Lower leg skin (tissue), 4 donors: Measurements from ENCODE around the gene STK10. TPM values are rescaled to one million over a fixed set of nuclear protein-coding genes. Genes with fewer than 3 reads are reported as not detected.
"Not testable (repeated sequence)": the region's sequence is repeated elsewhere in the genome, so short reads cannot be mapped to it uniquely, and the experiment has no call there.

ENCODE experiments used
- DNase-seq, 2 donors: peaks; one replicate each; pipeline ENCODE4 v3.0.0-alpha.2; 2019; ENCODE audit warnings: low spot score in 2 of 2
- H3K4me3 ChIP-seq: fragments of 200-600 bp; sonication (generic); 2 replicates; pipeline ENCODE4 v1.5.1; 2017; ENCODE audit warnings: mild to moderate bottlenecking, low read depth; ENCODE audit not compliant: poor library complexity, severe bottlenecking
- POLR2A ChIP-seq, 2 donors: fragments of 450-650 bp; IDR thresholded peaks; one replicate each; pipeline ENCODE4 v1.6.1; 2016 to 2017; ENCODE audit warnings: antibody characterized with exemption in 2 of 2, mild to moderate bottlenecking in 1 of 2, moderate library complexity in 1 of 2
- WGBS, 2 donors: methylation state at CpG; one replicate each; pipeline ENCODE4 v1.1.5; 2018; 5-methylcytosine and 5-hydroxymethylcytosine counted together
- intact Hi-C: fragments of 100-400 bp; cut with DNase I; formaldehyde crosslinking; loops from one replicate; pipeline ENCODE4 v1.15.0; 2023; ENCODE audit warnings: low total_unique reads
- total RNA-seq, 4 donors: library from RNA; depleted of rRNA; stranded (reverse); fragments of >200 nt; gene quantifications; one replicate each; pipeline ENCODE4 v1.1.0, GENCODE V29; 2016
- TF ChIP-seq, protein P1 (sequence below), 3 donors: fragments of 450-650 bp; IDR thresholded peaks; one replicate each; pipeline ENCODE4 v1.5.1; 2016; ENCODE audit warnings: antibody characterized with exemption in 3 of 3, mild to moderate bottlenecking in 3 of 3, moderate library complexity in 2 of 3

Gene STK10
- total RNA-seq, 4 donors from 2014 or later = 34.4 to 59.8 (median 40.7) TPM

- intact Hi-C loops = no loop called here
- TF ChIP-seq, protein P1, sequence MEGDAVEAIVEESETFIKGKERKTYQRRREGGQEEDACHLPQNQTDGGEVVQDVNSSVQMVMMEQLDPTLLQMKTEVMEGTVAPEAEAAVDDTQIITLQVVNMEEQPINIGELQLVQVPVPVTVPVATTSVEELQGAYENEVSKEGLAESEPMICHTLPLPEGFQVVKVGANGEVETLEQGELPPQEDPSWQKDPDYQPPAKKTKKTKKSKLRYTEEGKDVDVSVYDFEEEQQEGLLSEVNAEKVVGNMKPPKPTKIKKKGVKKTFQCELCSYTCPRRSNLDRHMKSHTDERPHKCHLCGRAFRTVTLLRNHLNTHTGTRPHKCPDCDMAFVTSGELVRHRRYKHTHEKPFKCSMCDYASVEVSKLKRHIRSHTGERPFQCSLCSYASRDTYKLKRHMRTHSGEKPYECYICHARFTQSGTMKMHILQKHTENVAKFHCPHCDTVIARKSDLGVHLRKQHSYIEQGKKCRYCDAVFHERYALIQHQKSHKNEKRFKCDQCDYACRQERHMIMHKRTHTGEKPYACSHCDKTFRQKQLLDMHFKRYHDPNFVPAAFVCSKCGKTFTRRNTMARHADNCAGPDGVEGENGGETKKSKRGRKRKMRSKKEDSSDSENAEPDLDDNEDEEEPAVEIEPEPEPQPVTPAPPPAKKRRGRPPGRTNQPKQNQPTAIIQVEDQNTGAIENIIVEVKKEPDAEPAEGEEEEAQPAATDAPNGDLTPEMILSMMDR (IDR thresholded peaks at IDR 0.05) = no peak
- no peak for TF ChIP-seq POLR2A (IDR thresholded peaks at IDR 0.05)
- no peak overlapping the region for H3K4me3 ChIP-seq
- no peak for DNase-seq
- WGBS, 2 donors = 91 to 94% methylated on average over 4 of the region's 4 CpGs
Measured at GRCh38 chr5:172031894-172032461, 156.0 kb downstream of the STK10 start.

DNA sequence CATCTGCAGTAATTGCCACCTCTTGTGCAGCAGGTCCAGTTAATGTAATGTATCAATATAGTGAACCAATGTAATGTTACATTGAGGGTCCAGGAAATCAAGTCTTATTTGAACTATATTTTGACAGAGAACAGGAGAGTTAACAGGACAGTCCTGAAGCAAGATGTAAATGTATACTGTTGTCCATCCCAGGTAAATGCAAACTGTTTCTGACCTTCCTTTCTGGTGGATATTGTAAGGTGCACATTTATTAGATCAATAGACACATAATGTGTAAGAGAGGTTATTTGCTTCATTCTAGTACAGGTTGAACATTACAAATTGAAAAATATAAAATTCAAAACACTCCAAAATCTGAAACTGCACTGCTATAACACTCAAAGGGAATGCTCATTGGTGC lies 158.1 kb downstream of the STK10 start:
- TF ChIP-seq POLR2A (IDR thresholded peaks at IDR 0.05) = no peak
- TF ChIP-seq, protein P1 (IDR thresholded peaks at IDR 0.05) = no peak
- H3K4me3 ChIP-seq = no peak overlapping the region
- intact Hi-C loops = no loop called here
- no peak for DNase-seq

DNA sequence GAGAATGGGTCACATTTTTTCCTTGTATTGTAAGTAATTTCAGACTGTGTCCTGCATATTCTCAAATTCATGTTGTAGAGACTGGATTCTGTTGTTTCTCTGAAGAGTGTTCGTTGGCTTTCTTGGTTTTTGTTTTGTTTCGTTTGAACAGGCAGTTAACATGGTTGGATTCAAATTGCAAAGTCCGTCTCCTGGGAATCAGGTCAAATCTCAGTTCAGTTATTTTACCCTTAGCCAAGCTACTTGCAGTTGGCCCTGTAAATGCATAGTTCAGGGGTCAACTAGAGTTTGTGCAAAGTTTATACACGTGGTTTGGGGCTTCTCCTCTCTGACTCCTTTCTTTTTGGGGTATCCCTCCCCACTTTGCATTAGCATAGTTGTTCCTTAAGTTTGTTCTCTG lies 159.9 kb downstream of the STK10 start:
- no peak for DNase-seq
- no peak for TF ChIP-seq POLR2A (IDR thresholded peaks at IDR 0.05)
- TF ChIP-seq, protein P1 (IDR thresholded peaks at IDR 0.05) = no peak
- no peak overlapping the region for H3K4me3 ChIP-seq
- WGBS, 2 donors = 82 to 85% methylated on average over 4 of the region's 4 CpGs
- intact Hi-C loops = no loop called here

DNA sequence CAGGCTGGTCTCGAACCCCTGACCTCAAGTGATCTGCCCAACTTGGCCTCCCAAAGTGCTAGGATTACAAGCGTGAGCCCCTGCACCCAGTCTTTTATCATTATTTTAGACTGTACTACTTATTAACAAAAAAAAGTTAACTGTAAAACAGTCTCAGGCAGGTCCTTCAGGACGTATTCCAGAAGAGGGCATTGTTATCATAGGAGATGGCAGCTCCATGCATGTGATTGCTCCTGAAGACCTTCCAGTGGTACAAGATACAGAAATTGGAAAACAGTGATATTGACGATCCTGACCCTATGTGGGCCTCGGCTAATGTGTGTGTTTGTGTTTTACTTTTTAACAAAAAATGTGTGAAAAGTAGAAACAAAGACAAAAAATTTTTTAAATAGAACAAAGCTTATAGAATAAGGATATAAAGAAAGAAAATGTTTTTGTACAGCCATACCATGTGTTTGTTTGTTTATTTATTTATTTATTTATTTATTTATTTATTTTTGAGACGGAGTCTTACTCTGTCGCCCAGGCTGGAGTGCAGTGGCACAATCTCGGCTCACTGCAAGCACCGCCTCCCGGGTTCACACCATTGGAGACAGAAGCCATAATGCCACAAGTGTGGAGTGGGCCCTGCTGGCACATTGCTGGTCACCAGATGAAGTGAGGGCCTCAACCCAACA lies 167.8 kb downstream of the STK10 start:
- WGBS, 2 donors = 84 to 86% methylated on average over 10 of the region's 10 CpGs
- DNase-seq, intact Hi-C loops: not testable (repeated sequence)

GRCh38 chr5:172015346-172015745 lies 172.7 kb downstream of the STK10 start:
- 68 to 86% methylated on average over 4 of the region's 4 CpGs for WGBS, 2 donors
- intact Hi-C loops = no loop called here
- no peak for TF ChIP-seq POLR2A (IDR thresholded peaks at IDR 0.05)
- TF ChIP-seq, protein P1 (IDR thresholded peaks at IDR 0.05) = no peak
- no peak for DNase-seq
- no peak overlapping the region for H3K4me3 ChIP-seq

More for the DNA sequence above, 167.8 kb downstream of the STK10 start:
- not testable (repeated sequence) for H3K4me3 ChIP-seq

DNA sequence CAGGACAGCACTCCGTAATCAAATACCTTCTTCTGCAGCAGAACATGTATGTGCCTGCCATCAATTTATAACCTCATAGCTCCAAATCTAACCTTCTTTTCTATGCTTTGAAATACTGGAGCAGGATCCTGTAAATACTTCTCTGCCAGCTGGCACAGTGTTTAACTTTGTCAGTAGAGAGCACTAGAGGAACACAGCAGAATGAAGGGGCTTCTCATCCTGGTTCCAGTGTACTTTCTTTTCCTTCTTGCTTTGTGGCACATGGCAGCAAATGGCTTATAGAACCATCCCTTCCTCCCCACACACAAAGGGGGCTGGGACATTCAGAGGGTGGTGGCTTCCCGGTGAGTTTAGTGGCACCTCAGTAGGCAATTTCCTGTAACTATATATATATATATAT lies 177.7 kb downstream of the STK10 start:
- no peak overlapping the region for H3K4me3 ChIP-seq
- 29 to 33% methylated on average over 2 of the region's 2 CpGs for WGBS, 2 donors
- TF ChIP-seq, protein P1 (IDR thresholded peaks at IDR 0.05) = no peak
- TF ChIP-seq POLR2A (IDR thresholded peaks at IDR 0.05) = no peak
- DNase-seq = no peak
- intact Hi-C loops = no loop called here
